HG02798 (cell line): ENCODE results near the gene AP1S1.

ENCODE experiments used
- ATAC-seq: cut with Tn5 transposase; IDR thresholded peaks from one replicate; pipeline ENCODE4 v1.9.1; 2021; ENCODE audit warnings: mild to moderate bottlenecking; ENCODE audit not compliant: unreplicated experiment, poor library complexity

AP1S1 gene

GRCh38 chr7:101169838-101170551 lies 15.7 kb downstream of the AP1S1 start:
- ATAC-seq = peak; percentile 45

DNA sequence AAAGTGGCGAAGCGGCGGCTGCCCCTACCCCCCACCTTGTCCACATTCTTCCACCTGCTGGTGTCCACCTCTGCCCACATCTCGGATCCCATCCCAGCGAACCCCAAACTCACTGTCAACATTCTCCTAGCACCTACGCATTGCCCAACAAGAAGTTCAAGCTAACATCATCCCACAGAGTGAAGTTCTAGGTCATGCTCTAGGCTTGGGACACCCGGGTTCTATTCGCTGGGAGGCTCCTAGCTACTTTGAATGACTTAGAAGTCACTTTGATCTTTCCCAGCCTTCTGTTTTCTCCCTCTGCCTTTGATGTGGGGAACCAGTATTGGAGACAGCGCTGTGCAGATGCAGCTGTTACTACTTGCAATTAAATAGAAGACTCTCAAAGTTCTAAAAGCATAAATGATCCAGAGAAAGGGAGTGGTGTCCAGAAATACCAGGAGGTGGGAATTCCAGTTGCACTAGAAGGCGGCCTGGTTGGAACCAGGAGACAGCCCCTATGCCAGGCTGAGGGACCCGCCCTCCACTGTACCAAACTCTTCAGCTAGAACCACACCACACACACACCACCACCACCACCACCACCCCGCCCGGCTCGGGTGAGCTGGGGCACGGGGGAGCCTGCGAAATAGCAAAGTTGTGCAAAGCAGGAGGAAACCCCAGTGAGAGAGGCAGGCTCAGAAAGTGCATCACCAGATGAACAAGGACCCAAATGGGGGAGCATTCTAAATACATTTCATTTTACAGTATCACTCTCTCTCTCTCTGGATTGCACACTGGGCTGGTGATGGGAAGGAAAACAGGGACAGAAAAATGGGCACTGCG lies 16.6 kb downstream of the AP1S1 start:
- ATAC-seq = no peak

DNA sequence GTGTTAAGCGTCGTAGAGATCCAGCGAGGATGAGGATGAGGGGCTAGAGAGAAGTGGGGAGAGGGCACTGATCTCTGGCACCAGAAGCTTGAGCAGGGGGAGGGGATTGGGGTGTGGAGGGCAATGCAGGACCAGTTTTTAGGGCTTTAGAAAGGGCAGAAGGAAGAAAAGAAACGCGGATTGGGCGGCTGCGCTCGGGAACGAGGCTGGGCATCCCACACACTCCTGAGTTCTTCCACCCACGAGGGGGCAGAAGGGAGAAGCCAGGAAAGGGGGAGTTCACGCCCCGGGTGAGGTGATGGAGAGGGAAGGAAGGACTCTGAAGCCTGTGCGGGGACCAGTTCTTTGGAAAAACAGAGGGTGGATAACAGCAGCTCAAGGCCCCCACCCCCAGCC lies 17.2 kb downstream of the AP1S1 start:
- no peak for ATAC-seq

DNA sequence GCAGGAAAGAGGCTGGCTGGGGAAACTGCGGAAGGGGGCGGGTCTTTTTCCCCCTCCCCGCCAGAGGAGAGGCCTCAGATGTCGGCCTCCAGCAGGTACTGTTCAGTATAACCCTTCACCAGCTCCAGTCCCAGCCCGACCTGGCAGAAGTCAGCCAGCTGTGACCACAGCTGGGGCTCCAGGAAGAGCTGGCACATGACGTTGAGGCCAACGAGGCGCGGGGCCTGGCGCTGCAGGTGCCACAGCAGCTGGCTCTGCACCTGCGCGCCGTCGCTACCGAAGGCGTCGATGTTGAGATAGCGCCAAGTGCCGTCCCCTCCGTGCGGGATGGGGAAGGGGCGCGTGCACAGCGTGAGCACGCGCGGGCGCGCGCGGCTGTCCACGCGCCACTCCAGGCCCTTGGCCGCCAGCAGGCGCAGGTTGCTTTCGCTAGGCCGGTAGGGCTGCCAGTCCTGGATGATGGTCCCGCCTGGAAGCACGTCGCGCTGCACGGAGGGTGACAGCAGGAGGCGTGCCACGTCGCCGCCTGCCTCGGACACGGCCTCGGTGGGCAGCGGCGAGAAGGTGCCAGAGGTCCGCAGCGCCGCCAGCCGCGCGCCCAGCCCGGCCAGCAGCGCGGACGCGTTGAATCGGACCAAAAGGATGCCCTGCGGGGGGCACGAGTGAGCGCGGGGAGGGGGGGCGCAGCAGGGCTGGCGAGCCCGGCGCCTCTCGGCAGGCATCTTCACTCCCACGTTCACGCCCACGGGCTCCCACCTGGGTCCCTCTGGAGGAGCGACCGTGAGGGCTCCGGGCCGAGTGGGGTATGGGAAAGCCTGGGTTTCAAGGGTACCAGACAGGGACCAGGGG lies 18.0 kb downstream of the AP1S1 start:
- no peak for ATAC-seq

- ATAC-seq = no peak
These were observed 18.8 kb downstream of the AP1S1 start for GRCh38 chr7:101172854-101173751.

GRCh38 chr7:101173752-101174244 lies 19.5 kb downstream of the AP1S1 start:
- peak; percentile 42 for ATAC-seq

DNA sequence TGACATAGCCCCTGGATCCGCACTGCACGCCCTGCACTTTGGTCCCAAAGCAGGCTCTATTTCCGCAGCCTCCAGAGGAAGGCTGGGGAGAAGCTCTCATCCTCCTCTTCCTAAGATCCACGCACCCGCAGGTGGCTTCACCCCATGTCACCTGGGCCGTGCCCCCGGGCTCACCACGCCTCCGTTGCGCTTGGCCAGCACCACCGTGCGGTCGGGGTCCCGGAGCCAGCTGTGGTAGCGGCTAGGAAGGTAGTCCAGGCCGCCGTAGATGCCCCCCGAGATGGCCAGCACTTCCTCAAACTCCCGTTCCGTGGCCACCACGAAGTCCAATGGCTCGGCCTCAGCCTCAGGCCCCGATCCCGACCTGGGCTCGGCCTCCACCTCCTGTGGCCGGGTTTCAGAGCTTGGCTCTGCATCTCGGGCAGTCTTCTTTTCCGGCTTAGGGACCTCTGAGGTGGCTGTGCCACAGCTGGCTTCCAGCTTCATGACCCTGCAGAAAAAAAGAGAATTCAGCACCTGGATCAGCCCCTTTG lies 20.1 kb downstream of the AP1S1 start:
- no peak for ATAC-seq

DNA sequence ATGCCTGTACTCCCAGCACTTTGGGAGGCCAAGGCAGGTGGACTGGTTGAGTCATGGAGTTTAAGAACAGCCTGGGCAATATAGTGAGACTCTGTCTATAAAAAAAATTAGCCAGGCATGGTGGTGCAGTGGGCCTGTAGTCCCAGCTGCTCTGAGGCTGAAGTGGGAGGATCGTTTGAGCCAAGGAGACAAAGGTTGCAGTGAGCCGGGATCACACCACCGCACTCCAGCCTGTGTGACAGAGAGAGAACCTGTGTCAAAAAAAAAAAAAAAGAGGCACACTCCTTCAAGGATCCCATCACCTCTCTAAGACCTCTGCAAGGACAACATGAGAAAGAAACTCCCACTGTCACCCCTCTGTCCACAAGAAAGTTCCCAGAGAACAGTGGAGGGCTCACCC lies 21.4 kb downstream of the AP1S1 start:
- ATAC-seq = no peak

GRCh38 chr7:101177644-101178043 lies 23.4 kb downstream of the AP1S1 start:
- no peak for ATAC-seq

GRCh38 chr7:101179117-101179516 lies 24.8 kb downstream of the AP1S1 start:
- ATAC-seq = no peak

GRCh38 chr7:101179713-101180112 lies 25.4 kb downstream of the AP1S1 start:
- no peak for ATAC-seq

- ATAC-seq = no peak
These were observed 26.0 kb downstream of the AP1S1 start, which contains the start of gene NAT16 for GRCh38 chr7:101180130-101180755. TSS of gene NAT16 (minus strand) at chr7:101180293. CDS start at chr7:101174807, 5,486 bp downstream.

DNA sequence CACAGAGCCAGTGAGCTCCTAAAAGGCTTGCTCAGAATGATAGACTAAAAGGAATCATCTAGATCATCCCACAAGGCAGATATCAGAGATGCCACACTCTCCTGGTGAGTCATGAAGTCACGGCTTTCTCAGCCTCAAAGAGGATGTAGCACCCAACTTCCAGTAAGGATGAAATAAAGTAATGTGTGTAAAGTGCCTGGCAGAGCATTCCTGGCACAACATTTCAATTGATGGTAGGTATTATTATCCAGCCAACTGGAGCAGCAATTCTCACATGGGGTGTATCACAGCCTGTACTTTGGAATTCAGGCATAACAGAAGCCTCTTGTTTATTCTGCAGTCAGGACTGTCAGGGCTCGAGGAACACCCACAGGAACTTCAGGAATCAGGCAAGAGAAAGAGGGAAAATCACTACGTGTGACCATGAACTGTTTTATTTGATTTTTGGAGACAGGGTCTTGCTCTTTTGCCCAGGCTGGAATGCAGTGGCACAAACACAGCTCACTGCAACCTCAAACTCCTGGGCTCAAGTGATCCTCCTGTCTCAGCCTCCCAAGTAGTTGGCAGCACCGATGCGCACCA lies 31.1 kb downstream of the AP1S1 start:
- no peak for ATAC-seq

DNA sequence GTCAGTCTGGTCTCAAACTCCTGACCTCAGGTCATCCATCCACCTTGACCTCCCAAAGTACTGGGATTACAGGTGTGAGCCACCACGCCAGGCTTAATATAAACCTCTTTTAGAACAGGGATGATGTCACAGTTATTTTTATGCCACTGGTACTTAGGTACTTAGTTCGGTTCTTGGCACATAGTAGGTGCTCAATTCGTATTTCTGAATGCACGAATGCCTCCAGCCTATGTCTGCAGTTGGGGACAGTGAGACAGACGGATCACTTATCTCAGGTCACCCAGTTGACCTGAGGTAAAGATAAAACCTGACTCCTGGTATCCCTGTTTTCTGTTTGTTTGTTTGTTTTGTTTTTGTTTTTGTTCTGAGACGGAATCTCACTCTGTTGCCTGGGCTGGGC lies 31.9 kb downstream of the AP1S1 start:
- ATAC-seq = no peak

DNA sequence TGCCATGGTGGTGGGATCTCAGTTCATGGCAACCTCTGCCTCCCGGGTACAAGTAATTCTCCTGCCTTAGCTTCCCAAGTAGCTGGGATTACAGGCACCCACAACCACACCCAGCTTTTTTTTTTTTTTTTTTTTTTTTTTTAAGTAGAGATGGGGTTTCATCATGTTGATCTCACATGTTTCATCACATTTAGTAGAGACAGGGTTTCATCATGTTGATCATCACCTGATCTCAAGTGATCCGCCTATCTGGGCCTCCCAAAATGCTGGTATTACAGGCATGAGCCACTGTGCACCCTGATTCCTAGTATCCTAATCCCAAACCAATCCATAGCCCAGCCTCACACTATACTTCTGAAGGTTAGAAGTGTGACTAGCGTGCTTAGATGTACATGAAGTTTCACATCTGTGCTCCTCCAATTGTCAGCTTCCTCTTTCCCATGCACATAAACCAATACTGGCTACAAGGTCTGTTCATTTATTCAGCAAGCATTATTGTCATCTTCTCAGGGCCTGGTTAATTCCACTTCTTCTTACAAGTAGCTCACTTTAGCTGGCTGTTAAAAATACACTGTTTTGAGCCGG lies 32.7 kb downstream of the AP1S1 start:
- no peak for ATAC-seq

DNA sequence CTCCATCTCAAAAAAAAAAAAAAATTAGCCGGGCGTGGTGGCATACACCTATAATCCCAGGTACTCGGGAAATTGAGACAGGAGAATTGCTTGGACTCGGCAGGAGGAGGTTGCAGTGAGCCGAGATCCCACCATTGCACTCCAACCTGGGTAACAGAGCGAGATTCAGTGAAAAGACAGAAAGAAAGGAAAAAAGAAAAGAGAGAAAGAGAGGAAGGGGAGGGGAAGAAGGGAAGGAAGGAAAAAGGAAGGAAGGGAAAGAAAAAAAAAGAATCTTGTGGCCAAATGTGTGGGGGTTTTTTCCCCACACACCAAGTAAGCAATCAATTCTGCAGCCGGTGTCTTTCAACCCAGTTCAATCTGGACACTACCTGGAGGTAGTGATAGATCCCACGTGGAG lies 34.8 kb downstream of the AP1S1 start:
- ATAC-seq = no peak

GRCh38 chr7:101195884-101196283 lies 41.6 kb downstream of the AP1S1 start:
- no peak for ATAC-seq

DNA sequence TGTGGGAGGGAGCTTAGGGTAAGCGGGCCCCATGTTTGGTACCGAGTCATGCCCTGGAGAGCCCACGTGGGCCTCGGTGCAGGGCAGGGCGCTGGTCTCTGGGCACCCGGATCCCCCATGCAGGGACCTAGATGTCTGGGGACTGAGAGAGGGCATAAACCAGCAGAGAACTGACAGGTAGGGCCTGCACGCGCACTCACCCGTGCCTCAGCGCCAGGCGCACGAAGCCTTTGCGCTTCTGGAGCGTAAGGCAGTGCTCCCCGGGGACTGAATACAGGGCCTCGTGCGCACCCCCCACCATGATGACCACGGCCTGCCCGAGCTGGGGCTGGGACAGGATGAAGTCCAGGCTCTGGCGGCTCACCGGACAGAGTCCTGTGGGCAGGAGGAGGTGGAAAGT lies 43.7 kb downstream of the AP1S1 start:
- ATAC-seq = no peak
